GM19193 (cell line): ENCODE data around the gene TENM3.

Experiments
- POLR2A ChIP-seq: IDR thresholded peaks from 4 replicates; pipeline ENCODE4 v1.6.1; 2011; ENCODE audit not compliant: insufficient read depth, insufficient read length; ENCODE audit errors: extremely low read depth

The TENM3 gene

GRCh38 chr4:182350041-182350440 lies 106.8 kb downstream of the TENM3 start:
- TF ChIP-seq POLR2A: no peak

- TF ChIP-seq POLR2A: no peak
Measured at GRCh38 chr4:182351485-182351884, 108.3 kb downstream of the TENM3 start.

DNA sequence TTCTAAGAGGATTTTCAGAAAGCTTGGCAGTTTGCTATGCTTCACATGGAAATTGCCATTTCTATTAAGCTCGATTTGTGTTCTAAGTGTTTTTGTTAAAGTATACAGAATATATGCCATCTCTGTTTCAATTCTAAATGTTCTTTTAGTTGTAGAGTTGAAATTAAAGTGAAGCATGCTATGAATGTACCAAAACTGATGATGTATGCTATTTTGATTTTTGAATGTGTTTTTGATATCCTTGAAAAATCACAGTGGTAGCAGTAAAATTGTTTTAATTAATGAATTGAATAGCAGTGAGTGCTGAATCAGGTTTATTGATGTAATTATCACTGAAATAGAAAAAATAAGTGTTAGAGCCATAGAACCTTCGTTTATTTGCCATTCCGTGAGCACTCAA lies 110.9 kb downstream of the TENM3 start:
- TF ChIP-seq POLR2A: no peak

DNA sequence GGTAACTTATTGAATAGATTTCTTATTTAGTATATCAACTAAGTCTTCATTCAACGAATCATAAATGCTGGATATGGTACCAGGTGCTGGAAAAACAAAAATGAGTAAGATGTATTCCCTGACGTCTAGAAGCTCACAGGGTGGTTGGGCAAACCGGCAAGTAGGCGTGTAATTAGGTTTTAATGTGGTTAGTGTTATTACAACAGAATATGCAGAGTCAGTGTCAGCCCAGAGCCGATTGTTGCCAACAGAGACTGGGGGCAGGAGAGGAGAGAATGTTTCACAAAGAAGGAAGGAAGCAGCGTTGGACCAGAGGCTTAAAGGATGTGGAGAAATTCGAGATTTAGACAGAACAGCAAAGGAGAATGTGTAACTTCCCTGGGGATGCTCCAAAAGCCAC lies 111.7 kb downstream of the TENM3 start:
- no peak for TF ChIP-seq POLR2A

DNA sequence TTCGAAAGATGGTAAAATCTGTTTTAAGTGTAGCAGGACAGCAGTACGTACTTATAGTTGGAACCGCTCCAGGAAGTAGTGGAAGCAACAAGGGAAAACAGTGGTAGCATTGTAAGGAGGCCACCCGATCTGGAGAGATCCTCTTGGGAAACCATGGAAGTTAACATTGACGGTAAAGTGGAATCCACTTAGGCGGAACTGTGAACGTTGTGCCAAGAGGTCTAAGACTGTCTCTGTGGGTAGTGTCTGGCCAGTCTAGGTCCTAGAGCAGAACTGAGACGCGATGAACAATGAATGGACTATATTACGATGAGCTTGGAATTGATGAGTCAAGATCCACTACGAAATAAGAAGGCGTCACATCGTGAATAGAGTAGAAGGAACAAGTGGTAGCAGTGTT lies 124.0 kb downstream of the TENM3 start:
- no peak for TF ChIP-seq POLR2A

DNA sequence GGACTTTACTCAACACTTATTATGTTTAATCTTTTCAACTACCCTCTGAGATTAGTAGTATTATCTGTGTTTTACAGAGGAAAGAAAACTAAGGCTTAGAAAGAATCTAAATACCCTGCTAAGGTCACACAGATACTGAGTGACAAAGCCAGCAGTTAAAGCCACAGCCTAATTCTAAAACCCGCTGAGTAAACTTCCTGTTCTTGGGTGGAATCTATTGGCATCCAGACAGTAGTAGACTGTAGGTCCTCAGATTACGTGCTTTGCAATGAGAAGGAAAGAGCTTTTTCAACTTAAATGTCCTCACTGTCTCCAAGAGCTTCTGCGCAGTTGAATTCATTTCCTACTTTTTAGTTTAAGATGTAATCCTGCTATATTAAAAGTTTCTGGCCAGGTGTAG lies 126.0 kb downstream of the TENM3 start:
- no peak for TF ChIP-seq POLR2A

GRCh38 chr4:182370491-182370890 lies 127.3 kb downstream of the TENM3 start:
- TF ChIP-seq POLR2A: no peak

DNA sequence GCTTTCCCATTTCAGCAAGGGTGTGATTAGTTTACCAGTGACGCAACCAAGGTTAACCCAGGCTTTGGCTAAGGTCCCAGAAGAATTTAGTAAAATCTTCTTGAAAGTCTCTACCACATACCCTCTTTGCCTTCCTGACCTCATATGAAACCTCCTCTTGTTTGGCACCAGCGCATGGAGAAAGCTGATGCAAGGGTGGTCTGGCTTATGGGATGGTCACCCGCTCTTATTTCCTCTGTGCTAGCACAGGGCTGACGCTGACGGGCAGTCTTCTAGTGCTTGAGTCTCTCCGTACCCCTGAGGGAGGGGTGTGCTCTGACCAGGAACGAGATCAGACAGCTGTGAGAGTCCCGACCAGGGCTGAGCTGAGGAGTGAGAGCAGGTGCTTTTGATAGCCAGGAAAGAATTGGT lies 137.6 kb downstream of the TENM3 start:
- TF ChIP-seq POLR2A: no peak

GRCh38 chr4:182382941-182383340 lies 139.7 kb downstream of the TENM3 start:
- no peak for TF ChIP-seq POLR2A

DNA sequence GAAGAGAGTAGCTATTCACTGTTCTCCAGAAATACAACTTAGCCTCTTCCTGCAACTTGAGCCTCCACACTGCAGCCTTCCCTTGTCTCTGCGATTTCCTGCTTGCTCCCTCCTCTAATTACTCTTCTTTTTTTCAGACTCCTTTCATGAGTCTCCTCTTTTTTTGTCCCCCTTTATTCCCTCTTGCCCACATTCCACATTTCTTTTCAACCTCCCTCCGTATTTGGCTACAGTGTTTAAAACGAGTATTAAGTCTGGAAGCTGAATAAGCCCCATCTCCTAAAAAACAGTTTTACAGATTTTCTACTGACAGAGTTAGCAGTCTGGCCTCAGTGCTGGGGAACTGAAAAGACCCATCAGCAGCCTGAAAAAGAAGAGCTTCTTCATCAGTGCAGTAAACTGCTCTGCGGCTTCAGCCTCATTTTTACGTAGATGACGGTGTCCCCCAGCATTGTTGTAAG lies 141.5 kb downstream of the TENM3 start:
- no peak for TF ChIP-seq POLR2A

- TF ChIP-seq POLR2A: no peak
Measured at GRCh38 chr4:182385897-182386296, 142.7 kb downstream of the TENM3 start.

DNA sequence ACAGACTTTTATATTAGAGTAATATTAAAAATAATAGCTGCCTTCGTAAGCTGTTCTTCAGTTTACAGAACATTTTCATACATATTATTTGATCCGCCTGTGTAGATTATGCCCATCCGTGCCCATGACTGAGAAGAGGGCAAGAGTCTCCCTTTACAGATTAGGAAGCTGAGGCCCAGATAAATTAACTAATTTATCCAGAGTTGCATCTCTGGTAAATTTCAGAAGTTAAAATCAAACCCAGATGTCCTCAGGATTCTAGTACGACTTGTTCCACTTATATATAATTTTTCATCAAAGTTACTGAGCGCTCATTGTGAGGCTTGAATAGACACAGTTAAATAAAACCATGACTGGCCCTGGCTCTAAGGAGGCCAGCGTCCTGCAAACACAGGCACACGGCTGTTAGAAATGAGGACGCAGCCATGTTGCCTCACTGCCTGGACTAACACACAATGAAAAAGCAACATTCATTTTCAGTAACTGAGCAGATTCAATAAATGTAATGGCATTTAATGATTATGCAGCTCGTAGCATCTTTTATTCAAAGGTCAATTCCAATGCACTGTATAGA lies 148.0 kb downstream of the TENM3 start:
- TF ChIP-seq POLR2A: no peak

DNA sequence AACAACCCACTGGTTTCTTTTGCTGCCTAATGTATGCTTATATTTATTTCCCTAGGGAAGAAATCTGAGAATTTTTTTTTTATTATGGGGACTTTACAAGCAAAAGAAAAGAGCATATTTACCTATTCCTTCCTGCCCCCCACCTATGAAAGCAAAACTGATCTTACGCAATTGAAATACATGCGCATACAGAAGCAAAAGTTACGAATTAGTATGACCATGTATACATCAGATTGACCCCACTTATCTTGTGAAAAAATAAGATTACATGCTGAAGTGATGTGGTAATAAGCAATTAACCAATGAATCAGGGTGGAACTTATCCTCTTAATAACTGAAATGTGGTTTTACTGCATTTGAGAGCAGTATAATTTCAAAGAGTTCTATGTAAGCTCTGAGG lies 151.0 kb downstream of the TENM3 start:
- no peak for TF ChIP-seq POLR2A

GRCh38 chr4:182400081-182400480 lies 156.9 kb downstream of the TENM3 start:
- no peak for TF ChIP-seq POLR2A

GRCh38 chr4:182400790-182401189 lies 157.6 kb downstream of the TENM3 start:
- no peak for TF ChIP-seq POLR2A

GRCh38 chr4:182404376-182404775 lies 161.2 kb downstream of the TENM3 start:
- TF ChIP-seq POLR2A: no peak

DNA sequence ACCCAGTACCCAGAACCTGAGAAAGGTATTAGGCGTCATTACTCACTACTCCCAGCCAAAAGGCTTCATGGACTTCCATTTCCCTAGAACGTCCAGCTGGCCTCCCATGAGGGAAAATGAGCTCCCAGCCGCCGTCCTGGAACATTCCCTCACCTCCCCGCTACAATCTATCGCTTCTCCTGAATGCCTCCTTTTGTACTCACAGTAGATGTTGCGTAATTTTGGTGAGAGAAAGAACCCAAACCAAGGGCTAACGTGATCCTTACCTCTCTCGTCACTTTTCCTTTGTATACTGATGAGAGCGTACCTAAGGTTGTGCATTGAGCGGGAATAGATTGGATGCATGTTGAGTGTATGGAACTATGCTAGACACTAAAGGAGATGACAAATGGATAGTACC lies 161.9 kb downstream of the TENM3 start:
- no peak for TF ChIP-seq POLR2A
